HG03108 (cell line): ENCODE measurements around the gene LYZL1.
"Not testable (repeated sequence)": the region's sequence is repeated elsewhere in the genome, so short reads cannot be mapped to it uniquely, and the experiment has no call there.

Source experiments
- ATAC-seq: cut with Tn5 transposase; IDR thresholded peaks from one replicate; pipeline ENCODE4 v1.9.1; 2021; ENCODE audit warnings: moderate library complexity; ENCODE audit not compliant: unreplicated experiment

The LYZL1 gene

DNA sequence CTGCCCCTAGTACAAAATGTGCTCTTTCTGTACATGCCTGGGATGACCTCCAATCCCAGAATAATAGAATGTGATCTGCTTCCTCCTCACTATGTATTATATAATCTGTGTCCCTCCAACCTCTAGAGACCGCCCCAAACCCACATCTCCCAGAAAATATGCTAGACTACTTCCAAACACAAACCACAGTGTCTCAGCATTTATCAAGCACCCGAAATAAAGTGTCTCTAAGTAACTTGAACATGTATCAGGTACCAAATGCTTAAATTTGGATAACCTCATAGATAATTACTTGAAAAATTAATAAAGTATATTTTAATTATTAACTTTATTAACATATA is 16.1 kb downstream of the LYZL1 start:
- no peak for ATAC-seq

DNA sequence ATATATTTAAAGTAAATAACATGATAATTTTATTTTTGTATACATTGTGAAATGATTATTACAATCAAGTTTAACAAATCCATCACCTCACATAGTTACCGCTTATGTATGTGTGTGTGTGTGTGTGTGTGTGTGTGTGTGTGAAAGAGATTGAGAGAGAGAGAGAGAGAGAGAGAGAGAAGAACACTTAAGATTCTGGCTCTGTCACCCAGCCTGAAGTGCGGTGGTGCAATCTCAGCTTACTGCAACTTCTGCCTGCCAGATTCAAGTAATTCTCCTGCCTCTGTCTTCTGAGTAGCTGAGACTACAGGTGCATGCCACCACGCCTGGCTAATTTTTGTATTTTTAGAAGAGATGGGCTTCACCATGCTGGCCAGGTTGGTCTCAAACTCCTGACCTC is 17.8 kb downstream of the LYZL1 start:
- ATAC-seq = no peak

DNA sequence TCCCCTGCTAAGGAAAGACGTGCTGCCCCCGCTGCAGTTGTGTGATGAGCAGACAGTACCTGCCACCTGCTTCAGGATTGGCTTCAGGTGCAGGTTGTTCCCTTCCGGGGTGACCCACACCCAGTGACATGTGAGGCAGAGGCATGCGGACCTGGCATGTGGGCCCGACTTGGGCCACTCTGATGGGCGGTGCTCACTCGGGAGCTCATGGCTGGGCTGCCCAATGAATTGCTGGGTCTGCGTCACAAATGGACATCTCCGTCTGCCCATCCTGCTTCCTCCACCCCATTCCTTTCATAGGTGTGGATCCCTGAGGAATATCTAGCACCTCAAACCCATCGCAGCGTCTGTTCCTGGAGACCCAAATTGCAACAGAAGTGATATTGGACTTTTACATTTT is 19.3 kb downstream of the LYZL1 start:
- ATAC-seq = not testable (repeated sequence)

DNA sequence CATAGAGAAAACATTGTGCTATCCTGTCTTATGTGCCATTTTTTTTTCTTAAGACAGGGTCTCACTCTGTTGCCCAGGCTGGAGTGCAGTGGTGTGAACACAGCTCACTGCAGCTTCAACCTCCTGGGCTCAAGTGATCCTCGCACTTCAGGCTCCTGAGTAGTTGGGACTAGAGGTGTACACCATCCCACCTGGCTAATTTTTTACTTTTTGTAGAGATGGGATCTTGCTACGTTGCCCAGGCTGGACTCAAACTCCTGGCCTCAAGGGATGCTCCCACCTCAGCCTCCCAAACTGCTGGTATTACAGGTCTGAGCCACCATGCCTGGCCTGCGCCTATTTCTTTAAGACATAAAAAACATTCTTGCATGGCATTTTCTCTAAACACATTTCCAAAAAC is 20.6 kb downstream of the LYZL1 start:
- ATAC-seq = no peak

DNA sequence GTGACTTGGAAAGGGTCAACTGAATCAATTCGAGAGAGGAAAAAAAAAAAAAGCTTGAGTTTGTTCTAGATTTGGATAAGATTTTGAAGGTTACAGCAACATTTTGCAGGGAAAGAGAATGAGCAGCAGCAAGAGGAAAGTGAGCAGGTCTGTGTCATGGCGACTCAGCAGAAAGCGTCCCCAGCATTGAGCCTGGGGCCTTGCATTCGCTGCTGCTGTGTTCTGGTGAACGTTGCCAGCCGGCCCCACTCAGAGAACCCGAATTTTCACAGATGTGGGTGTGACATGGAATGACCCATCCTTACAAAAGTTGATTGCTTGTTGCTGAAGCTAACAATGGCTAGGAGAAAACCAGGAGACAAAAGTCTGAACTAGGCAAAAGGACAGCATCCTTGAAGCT is 21.6 kb downstream of the LYZL1 start:
- not testable (repeated sequence) for ATAC-seq

DNA sequence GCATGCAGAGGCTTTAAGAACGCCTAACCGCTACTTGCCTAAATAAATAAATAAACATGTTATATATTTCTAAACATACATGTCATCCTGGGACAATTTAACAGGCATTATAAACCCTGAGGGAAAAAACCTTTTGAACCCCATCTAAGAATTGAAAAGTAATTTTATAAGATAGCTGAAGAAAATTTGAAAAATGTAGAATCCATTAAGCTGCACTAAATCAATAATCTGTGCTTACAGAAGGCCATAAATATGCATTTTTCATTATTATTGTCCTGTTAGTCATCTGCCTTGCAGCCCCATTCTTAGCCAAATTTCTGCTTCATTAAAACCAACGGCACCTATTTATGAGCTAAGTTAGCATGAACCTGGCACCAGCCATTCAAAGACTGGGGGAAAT is 24.2 kb downstream of the LYZL1 start:
- no peak for ATAC-seq

DNA sequence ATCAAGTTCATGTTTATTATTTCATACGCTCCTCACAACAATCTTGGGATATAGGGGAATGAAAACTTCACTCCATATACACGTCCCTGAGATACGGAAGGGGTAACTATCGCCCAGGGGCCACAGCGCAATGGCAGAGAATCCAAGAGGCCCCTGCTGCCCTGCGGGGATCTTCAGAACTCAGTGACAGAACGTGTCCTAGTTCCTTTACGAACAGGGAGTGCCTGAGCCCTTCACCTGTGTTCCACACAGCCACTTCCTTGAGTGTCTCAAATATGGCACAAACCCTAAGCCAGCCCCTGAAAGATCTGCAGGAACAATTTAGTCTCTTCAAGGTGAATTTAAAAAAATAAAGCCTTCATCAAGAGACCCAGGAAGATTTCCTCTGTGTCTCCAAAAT is 25.9 kb downstream of the LYZL1 start:
- ATAC-seq = no peak

DNA sequence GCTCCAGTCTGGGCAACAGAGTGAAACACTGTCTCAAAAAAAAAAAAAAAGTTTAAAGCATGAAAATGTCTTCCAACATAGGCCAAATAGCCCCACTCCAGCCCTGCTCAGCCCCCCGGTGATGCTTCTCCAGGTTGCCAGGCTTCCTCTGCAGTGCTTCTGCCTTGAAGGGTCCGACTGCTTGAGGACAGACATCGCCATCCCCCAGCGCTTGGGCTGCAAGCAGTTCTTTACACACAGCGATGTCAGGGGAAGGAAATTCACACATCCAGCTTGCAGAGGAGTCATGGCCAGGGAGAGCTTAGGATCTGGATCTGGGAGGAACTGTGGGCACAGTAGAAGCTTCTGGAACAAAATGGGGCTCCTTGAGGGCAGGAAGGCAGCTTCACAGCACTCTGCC is 26.9 kb downstream of the LYZL1 start:
- ATAC-seq = no peak

DNA sequence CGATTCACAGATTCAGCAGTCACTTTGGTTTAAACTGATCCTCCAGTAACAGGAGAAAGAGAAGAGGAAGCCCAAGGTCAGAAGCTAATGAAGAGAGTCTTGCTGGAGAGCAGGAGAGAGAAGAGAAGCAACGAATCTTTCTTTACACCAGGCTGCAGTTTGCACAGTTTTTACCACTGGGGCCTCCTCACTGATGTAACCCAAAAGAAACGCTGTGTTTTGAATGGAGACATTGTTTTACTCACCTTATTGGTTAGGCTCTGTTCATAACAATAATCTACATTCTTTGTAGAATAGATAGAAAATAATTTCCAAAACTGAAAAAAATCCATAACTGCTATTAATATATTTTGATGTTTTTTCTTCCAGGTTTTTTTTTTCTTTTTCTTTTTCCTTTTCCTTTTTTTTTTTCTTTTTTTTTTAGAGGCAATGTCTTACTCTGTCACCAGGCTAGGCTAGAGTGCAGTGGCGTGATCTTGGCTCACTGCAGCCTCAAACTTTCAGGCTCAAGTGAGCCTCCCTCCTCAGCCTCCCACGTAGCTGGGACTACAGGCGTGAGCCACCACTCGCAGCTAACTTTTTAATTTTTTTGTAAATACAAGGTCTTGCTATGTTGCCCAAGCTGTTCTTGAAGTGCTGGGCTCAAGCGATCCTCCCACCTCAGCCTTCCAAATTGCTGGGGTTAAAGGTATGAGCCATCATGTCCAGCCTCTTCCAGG is 27.6 kb downstream of the LYZL1 start:
- no peak for ATAC-seq

DNA sequence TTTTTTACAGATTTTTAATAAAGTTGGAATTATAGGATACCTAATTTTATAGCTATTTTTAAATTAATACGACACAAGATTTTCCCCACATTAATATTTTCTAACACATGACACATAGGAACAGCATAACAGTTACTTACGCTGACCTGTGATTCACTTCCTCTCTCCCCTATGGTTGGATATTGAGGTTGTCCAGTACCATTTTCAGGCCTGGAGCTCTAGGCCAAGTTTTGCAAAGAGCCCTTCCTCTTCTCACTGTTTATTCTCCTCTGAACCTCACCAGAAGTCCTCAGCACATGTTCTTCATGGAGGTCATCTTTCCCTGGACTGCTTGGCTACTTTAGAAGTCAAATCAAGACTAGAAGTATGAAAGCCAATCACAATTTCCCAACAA is 28.2 kb downstream of the LYZL1 start:
- no peak for ATAC-seq

DNA sequence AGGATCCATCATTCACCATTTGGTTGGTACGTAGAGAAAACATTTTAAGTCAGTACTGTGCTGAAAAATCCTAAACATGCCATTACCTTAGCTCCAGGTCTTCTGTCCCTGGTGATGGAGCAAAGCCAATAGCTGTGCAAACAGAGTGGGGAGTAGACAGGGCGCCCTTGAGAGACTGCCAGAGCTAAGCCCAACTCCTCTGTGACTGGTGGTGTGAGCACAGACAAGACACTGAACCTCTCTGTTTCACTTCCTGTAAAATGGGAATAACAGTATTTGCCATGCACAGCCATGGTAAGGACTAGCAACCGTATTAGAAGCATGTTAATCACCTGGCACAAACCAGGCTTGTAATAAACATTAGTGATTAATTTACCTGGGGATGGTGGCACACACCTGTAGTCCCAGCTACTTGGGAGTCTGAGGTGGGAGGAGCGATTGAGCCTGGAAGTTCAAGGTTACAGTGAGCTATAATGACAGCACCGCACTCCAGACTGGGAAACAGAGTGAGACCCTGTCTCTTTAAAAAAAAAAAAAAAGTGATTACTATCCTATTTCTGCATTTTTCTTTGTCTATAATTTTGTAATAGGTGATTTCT is 28.7 kb downstream of the LYZL1 start:
- no peak for ATAC-seq

DNA sequence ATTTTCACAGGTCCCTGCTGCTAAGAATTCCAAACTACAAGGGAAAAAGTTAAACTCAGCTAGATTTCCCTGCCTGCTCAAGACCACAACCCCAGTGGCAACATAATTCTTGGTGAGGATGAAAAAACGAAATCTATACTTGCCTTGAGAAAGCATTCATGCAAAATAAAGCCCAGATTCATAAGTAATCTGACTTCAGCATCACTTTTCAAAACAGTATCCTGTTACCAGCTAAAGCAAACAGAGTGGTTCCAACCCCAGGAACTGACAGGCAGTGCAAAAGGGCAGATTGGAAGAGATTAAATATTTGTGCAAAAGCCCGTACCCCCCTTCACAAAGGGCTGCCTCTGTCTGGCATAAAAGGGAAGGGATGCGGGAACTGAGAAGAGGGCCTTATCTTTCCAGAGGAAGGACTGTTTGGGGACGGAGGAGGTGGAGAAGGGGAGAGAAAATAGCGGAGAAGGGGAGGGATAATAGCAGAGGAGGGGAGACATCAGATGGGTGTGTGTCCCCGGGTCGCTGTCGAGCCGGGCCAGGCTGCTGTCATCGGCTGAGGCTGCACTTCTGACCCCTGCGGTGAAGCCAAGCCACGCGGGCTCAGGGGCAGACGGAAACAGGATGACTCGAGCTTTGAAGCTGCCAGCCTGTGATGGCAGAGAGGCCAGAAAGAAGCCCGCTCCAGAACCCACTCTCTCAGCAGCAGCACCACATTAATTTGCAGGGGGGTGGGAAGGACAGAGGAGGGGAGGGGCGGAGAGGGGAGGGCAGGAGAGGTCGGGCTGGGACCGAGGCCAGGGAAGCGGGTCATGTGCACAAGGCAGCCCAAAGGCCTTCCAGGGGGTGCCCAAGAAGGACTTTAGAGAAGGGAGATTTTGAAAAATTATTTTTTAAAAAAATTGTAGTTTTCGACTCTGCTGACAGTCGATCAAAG is 29.5 kb downstream of the LYZL1 start:
- ATAC-seq = not testable (repeated sequence)

DNA sequence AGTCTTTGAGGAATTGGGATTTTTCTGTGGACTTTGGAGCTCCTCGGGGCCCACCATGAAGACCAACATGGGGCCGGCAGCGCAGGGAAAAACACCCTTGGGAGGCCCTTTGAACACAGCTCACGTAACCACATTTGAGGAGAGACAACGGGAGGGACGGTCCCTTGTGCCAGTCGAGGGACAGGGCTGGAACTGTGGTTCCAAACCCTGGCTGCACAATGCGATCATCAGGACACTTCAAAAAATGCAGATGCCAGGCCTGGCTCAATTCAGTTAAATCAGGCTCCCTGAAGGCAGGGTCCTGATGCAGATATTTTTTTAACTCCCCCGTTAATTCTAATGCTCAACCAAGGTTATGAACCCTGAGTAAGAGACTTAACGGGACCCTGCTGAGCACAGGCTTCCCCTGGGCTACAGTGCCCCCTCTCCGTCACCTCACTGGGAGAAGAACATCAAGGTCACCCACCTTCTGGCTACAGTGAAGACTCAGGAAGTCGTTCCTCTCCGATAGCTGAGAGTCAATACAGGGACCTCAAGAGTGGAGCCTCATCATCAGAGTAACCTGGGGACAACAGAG is 30.4 kb downstream of the LYZL1 start:
- no peak for ATAC-seq

DNA sequence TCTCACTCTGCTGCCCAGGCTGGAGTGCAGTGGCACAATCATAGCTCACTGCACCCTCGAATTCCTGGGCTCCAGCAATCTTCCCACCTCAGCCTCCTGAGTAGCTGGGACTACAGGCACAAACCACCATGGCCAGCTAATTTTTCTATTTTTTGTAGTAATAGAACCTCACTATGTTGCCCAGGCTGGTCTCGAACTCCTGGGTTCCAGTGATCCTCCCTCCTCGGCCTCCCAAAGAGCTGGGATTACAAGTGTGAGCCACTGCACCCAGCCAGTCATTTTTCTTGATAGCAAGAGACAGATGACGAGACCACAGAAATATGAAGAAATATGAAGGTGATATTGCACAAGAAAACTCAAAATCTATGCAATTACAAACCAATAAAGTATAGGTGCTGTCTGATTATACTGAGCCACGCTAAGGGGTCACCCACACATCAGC is 31.8 kb downstream of the LYZL1 start:
- not testable (repeated sequence) for ATAC-seq

DNA sequence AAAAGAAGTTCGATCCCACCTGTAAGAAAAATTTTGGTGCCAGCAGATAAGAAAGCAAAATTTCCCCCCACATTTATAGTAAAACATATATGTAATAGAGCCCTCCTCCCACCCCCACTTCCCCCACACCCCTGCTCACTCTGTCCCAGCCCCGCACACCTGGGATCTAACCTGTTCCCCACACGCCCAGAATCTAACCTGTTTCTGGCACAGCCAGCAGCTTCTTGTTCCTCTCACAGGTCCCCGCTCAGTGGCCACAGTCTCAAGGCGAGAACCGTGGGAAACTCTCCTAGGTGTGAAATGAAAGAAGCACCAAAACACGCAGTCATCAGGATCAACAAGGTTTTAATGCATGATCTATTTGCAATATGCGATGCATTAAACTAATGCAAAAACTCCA is 32.8 kb downstream of the LYZL1 start:
- ATAC-seq = no peak

DNA sequence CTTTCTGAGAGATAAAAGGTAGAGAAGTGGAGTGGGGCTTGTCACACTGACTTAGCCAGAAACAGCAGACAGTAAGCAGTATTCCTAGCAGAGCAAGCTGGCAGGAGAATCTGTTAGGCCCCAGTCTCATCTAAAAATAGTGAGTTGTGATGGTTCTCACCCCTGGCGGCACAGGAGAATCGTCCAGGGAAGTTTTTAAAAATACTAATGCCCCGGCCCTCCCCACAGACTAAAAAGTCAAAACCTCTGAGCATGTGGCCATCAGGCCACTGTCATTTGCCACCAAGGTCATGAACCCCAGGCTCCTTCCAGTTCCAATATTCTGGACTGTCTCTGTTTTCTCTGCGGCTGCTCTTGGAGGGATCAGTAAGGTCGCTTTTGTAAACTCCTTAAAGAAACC is 34.0 kb downstream of the LYZL1 start:
- ATAC-seq = no peak

DNA sequence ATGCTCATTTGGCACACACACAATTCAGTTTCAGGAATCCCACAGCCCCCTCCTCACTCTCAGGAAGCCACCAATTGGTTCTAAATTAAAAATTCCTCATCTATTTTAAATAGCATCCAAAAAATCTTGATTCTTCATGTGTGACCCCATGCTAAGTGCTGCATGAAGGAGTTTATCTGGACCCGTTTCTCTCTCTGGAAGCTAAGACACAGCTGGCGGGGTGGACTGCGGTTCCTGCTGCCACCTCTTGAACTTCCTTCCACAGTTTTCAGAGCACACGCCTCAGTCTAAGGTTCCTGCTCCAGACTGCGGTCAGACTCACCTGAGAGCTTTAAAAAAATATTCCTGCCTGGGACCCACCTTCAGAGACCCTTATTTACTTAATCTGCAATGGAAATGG is 34.5 kb downstream of the LYZL1 start:
- ATAC-seq = no peak

DNA sequence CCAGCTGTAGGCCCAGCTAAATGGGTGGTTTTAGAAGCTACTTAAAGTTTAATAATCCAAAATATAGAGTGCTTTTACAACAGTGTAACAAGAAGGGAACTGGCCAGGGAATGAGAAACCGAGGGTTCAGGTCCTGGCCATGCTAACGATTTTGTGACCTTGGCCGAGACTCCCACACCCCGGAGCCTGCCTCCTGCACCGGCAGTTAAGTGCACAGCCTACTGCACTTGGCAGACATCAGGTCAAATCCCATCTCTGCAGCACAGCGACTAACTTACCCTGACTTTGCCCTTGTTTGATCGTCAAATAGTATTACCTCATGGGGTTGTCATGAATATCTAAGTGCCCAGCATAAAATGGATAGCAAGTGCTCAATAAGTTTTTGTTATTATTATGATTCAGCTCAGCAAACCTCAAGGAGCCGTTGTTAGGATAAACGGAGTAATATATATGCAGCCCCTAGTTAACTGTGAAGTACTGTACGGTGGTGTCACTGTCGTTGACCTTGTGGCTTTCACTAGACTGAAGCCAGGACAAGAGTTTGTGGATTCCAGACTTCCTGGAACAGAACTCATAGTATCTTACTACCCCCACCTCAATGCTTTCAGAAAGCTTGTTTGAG is 35.5 kb downstream of the LYZL1 start:
- no peak for ATAC-seq

DNA sequence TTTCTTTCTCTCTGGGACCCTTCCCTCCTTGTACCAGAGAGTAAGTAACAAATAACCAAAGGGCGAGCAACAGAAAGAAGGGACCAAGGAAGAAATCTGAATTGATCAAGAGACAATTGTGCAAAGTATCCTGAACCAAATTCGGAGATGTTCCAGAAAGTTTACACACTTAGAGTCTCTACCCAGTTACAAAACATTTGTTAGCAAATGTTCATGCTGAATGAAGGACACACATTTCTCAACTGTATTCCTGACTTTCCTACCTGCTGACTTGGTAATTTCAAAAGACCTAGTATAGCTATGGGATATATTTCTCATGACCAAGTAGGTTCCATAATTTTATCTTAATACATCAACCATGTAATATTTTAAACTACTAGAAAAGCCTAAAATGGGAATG is 37.4 kb downstream of the LYZL1 start:
- no peak for ATAC-seq

DNA sequence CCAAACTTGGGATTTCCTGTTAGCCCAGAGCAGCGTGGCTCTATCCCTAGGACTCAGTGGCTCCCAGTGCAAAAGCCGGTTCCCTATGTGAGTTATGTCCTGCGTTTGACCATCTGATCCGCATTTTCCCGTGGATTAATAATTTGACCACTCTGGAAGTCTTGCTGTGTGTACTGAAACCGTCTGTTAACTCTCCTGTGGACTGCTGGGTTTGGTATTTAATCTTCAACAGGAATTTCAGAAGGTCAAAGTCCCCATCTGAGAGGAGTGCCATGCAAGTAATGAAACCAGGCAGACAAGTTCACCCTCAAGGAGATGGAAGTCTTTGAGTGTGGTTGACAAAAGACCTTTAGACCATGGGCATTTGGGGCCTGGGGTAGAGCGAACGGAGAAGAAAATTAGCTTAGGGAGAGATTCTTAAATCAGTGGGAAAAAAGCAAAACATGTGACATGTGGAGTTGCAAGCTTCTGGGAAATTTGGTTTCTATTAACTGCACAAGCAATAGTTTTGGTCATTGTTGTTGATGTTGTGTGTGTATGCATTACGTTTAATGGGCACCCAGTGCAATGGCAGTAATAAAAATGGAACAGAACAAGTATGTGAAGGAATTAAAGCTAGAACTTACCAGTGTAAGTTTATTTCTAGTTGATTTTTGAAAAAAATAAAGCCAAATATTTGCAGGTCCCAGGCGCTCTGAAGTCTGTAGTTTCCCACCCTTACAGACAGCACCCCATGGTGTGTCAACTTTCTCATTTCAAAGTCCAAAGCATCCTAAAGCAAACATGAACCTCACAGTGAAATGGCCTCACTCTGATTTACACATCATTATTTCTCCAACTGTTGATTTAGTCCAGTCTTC is 38.2 kb downstream of the LYZL1 start:
- ATAC-seq = no peak
